ENCODE results near the gene DPP6.

Gene DPP6

DNA sequence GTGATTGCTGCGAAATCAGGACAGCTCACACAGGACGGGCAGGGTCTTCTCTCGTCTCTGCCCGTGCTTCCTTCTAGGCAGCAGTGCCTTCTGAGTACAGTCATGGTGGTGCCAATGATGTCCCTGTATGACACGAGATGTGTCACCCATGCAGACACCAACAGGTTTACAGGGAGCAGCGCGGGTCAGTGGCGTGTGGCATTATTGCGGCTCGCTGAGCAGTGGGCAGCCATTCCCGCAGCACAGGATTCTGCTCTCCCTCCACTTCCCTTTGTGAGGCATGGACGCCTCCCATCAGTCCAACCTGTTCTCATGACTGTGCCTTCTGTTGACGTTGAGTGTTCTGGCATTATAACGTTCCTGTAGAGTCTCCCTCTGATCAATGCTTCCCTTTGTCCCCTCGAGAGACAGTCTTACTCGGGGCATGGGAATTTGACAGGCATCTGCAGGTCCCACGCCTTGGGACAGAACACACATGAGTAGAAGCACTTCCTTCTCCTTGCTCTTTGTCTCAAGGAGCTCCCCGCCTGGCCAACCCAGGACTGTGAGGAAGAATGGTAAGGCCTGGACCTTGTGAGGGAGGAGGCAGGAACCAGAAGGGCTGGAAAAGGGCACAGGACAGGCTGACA, 731.2 kb downstream of the DPP6 start:
- no peak overlapping the region for H3K9ac ChIP-seq
- TF ChIP-seq, protein P1, sequence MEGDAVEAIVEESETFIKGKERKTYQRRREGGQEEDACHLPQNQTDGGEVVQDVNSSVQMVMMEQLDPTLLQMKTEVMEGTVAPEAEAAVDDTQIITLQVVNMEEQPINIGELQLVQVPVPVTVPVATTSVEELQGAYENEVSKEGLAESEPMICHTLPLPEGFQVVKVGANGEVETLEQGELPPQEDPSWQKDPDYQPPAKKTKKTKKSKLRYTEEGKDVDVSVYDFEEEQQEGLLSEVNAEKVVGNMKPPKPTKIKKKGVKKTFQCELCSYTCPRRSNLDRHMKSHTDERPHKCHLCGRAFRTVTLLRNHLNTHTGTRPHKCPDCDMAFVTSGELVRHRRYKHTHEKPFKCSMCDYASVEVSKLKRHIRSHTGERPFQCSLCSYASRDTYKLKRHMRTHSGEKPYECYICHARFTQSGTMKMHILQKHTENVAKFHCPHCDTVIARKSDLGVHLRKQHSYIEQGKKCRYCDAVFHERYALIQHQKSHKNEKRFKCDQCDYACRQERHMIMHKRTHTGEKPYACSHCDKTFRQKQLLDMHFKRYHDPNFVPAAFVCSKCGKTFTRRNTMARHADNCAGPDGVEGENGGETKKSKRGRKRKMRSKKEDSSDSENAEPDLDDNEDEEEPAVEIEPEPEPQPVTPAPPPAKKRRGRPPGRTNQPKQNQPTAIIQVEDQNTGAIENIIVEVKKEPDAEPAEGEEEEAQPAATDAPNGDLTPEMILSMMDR (conservative IDR thresholded peaks at IDR 0.05; ENCODE audit: low read depth, low read length), result no peak
- H3K4me1 ChIP-seq (ENCODE audit: low read depth, poor library complexity, severe bottlenecking), result no peaks in the 10 kb centered on the region
- H3K27ac ChIP-seq, result no peak overlapping the region
- H3K27me3 ChIP-seq (ENCODE audit: insufficient read depth, low read depth), result no peaks in the 10 kb centered on the region
- no peak overlapping the region for H3K4me2 ChIP-seq
- no peak overlapping the region for H3K4me3 ChIP-seq (IDR thresholded peaks at IDR 0.05; ENCODE audit: insufficient read depth, low read depth, low read length)
- H2AFZ ChIP-seq (ENCODE audit: low read depth), result no peak overlapping the region
- no peaks in the 10 kb centered on the region for H3K79me2 ChIP-seq (ENCODE audit: insufficient read depth, low read depth)
- no peaks in the 10 kb centered on the region for H4K20me1 ChIP-seq (ENCODE audit: insufficient read depth)
- H3K36me3 ChIP-seq (ENCODE audit: insufficient read depth), result no peaks in the 10 kb centered on the region

DNA sequence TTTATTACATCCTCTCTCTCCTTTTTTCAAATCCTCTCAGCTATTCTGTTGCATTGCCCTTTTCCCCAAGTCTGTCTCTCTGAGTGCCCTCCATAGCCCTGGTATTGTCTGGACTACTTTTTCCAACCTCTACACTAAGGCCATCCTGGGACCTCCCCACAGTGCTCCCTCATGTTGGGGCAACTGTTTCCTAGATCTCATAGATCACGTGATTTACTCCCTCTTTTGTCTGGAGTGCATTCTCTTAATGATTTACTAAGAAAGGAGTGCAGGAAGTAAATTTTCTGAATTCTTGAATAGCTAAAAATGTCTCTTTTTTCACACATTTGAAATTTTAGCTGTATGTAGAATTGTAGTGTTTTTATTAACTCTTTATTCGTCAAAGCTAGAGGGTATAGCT, 733.7 kb downstream of the DPP6 start:
- H3K27me3 ChIP-seq (ENCODE audit: insufficient read depth, low read depth), result no peaks in the 10 kb centered on the region
- no peak overlapping the region for H2AFZ ChIP-seq (ENCODE audit: low read depth)
- H3K36me3 ChIP-seq (ENCODE audit: insufficient read depth), result no peaks in the 10 kb centered on the region
- H3K27ac ChIP-seq, result no peak overlapping the region
- H4K20me1 ChIP-seq (ENCODE audit: insufficient read depth), result no peaks in the 10 kb centered on the region
- TF ChIP-seq, protein P1 (conservative IDR thresholded peaks at IDR 0.05; ENCODE audit: low read depth, low read length), result no peak
- no peak overlapping the region for H3K4me2 ChIP-seq
- no peak overlapping the region for H3K9ac ChIP-seq
- no peak overlapping the region for H3K4me3 ChIP-seq (IDR thresholded peaks at IDR 0.05; ENCODE audit: insufficient read depth, low read depth, low read length)
- no peaks in the 10 kb centered on the region for H3K4me1 ChIP-seq (ENCODE audit: low read depth, poor library complexity, severe bottlenecking)
- H3K79me2 ChIP-seq (ENCODE audit: insufficient read depth, low read depth), result no peaks in the 10 kb centered on the region

DNA sequence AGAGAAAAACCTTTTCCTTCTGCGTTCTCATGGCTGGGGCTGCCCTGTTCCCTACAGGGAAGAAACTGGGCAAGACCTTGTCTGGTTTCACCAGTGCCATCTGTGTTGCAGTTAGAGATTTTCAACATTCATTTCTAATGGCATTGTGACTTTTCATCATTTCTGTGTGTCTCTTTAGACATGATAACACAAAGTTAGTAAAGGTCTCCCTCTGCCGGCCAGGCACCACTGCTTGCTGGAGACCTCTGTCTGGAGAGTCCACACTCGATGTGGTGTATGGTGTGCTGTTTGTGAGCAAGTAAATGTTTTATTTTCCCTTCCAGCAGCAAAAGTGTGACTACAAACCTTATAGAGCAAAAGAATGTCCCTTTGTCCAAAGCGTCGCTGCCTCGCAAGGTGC, 737.2 kb downstream of the DPP6 start:
- Histone ChIP-seq H3K4me3 (IDR thresholded peaks at IDR 0.05; ENCODE audit: insufficient read depth, low read depth, low read length) (no peak overlapping the region), H3K4me1 (ENCODE audit: low read depth, poor library complexity, severe bottlenecking) (no peaks in the 10 kb centered on the region), H4K20me1 (ENCODE audit: insufficient read depth) (no peaks in the 10 kb centered on the region), H3K27me3 (ENCODE audit: insufficient read depth, low read depth) (no peaks in the 10 kb centered on the region), H2AFZ (ENCODE audit: low read depth) (no peak overlapping the region), H3K9ac (no peak overlapping the region), H3K79me2 (ENCODE audit: insufficient read depth, low read depth) (no peaks in the 10 kb centered on the region), H3K36me3 (ENCODE audit: insufficient read depth) (no peaks in the 10 kb centered on the region), H3K27ac (no peak overlapping the region), H3K4me2 (no peak overlapping the region)
- TF ChIP-seq, protein P1 (conservative IDR thresholded peaks at IDR 0.05; ENCODE audit: low read depth, low read length), result no peak

DNA sequence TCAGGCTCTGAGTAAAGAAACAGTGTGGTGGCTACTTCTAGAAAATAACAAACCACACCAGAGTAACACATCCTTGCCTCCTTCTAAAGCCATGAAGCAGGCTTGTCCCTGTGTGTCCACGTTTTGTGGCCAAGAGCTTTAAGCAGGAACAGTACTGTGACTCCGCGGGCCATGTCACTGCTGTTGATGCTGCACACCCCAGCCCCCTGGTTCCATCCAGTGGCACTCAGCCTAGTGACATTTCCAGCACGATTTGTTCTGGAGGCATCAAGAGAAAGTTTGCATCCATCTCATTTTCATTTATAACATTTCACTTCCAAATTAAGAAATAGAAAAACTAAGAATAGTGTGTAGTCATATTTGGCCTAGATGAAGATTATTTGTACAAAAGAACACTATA, 739.4 kb downstream of the DPP6 start:
- no peaks in the 10 kb centered on the region for H3K79me2 ChIP-seq (ENCODE audit: insufficient read depth, low read depth)
- no peak overlapping the region for H3K4me3 ChIP-seq (IDR thresholded peaks at IDR 0.05; ENCODE audit: insufficient read depth, low read depth, low read length)
- no peak overlapping the region for H3K27ac ChIP-seq
- no peak overlapping the region for H2AFZ ChIP-seq (ENCODE audit: low read depth)
- H3K4me1 ChIP-seq (ENCODE audit: low read depth, poor library complexity, severe bottlenecking), result no peaks in the 10 kb centered on the region
- TF ChIP-seq, protein P1 (conservative IDR thresholded peaks at IDR 0.05; ENCODE audit: low read depth, low read length), result no peak
- H3K36me3 ChIP-seq (ENCODE audit: insufficient read depth), result no peaks in the 10 kb centered on the region
- no peak overlapping the region for H3K9ac ChIP-seq
- no peaks in the 10 kb centered on the region for H4K20me1 ChIP-seq (ENCODE audit: insufficient read depth)
- no peaks in the 10 kb centered on the region for H3K27me3 ChIP-seq (ENCODE audit: insufficient read depth, low read depth)
- no peak overlapping the region for H3K4me2 ChIP-seq
